Measurements from ENCODE around the gene SEC14L1. TPM values are rescaled to one million over a fixed set of nuclear protein-coding genes. Genes with fewer than 3 reads are reported as not detected.
A peak's percentile ranks its signal among the peaks of the same experiment; 100 is the strongest.

Gene SEC14L1
- total RNA-seq, 1 donor from 2014 or later = 40.5 TPM

GRCh38 chr17:77142689-77143088 is 1.9 kb downstream of the SEC14L1 start:
- intact Hi-C loops (cut with DNase I) = loop anchor here (5.0 kb wide), 1 partner anchor 45 kb away; no protein-coding TSS in a partner anchor
- H3K4me1 ChIP-seq = peaks cover 42% of the 10 kb centered on the region
- TF ChIP-seq POLR2A (IDR thresholded peaks at IDR 0.05) (no peak), CTCF (IDR thresholded peaks at IDR 0.05) (no peak), POLR2AphosphoS5 (IDR thresholded peaks at IDR 0.05; ENCODE audit: insufficient read depth in 1 of 2, low read depth in 1 of 2) (no peak)
- peak overlapping the region; percentile 96 for H3K27ac ChIP-seq
- no peaks in the 10 kb centered on the region for H3K9me3 ChIP-seq
- DNase-seq (ENCODE audit: extremely low spot score in 2 of 2) = no peak
- peaks cover 0 to 23% of the 10 kb centered on the region in 2 donors for H3K36me3 ChIP-seq
- no peaks in the 10 kb centered on the region for H3K27me3 ChIP-seq
- H3K4me3 ChIP-seq = peak overlapping the region in 1 of 2 donors; percentile 96

DNA sequence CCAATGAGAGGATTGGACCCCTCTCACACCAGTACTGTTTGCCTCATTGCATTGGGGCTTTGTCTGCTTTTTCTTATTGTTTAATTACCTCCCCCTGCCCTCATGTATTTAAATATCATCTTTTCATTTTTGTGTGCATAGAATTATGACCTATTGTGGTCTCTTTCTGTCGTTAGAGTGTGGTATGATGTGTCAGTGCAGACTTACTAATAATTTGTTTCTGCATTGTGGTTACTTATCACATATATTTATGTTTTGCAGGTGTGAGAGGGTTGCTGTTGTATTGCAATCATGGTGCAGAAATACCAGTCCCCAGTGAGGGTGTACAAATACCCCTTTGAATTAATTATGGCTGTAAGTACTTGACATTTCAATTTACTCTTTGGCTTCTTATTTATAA is 2.5 kb downstream of the SEC14L1 start:
- DNase-seq (ENCODE audit: extremely low spot score in 2 of 2) = no peak
- Histone ChIP-seq H3K36me3 (peaks cover 0 to 28% of the 10 kb centered on the region in 2 donors), H3K4me1 (peaks cover 42% of the 10 kb centered on the region), H3K4me3 (peak overlapping the region in 1 of 2 donors; percentile 96), H3K9me3 (no peaks in the 10 kb centered on the region), H3K27me3 (no peaks in the 10 kb centered on the region), H3K27ac (peak overlapping the region; percentile 30)
- TF ChIP-seq CTCF (IDR thresholded peaks at IDR 0.05) = no peak
- TF ChIP-seq POLR2AphosphoS5 (IDR thresholded peaks at IDR 0.05; ENCODE audit: insufficient read depth in 1 of 2, low read depth in 1 of 2) = no peak
- TF ChIP-seq POLR2A (IDR thresholded peaks at IDR 0.05) = no peak
- intact Hi-C loops (cut with DNase I) = loop anchor here (5.0 kb wide), 1 partner anchor 46 kb away; no protein-coding TSS in a partner anchor

- no peaks in the 10 kb centered on the region for H3K9me3 ChIP-seq
- no peaks in the 10 kb centered on the region for H3K27me3 ChIP-seq
- peaks cover 42% of the 10 kb centered on the region for H3K4me1 ChIP-seq
- H3K36me3 ChIP-seq = peaks cover 0 to 28% of the 10 kb centered on the region in 2 donors
- H3K4me3 ChIP-seq = peak overlapping the region in 1 of 2 donors; percentile 7
- DNase-seq (ENCODE audit: extremely low spot score in 2 of 2) = no peak
- TF ChIP-seq POLR2A (IDR thresholded peaks at IDR 0.05) = no peak
- no peak for TF ChIP-seq CTCF (IDR thresholded peaks at IDR 0.05)
- TF ChIP-seq POLR2AphosphoS5 (IDR thresholded peaks at IDR 0.05; ENCODE audit: insufficient read depth in 1 of 2, low read depth in 1 of 2) = no peak
- no peak overlapping the region for H3K27ac ChIP-seq
- intact Hi-C loops (cut with DNase I) = loop anchor here (5.0 kb wide), 1 partner anchor 47 kb away; no protein-coding TSS in a partner anchor
Observed at GRCh38 chr17:77144227-77144626, 3.5 kb downstream of the SEC14L1 start.

- TF ChIP-seq POLR2AphosphoS5 (IDR thresholded peaks at IDR 0.05; ENCODE audit: insufficient read depth in 1 of 2, low read depth in 1 of 2) (no peak), POLR2A (IDR thresholded peaks at IDR 0.05) (no peak), CTCF (IDR thresholded peaks at IDR 0.05) (no peak)
- Histone ChIP-seq H3K4me3 (peak overlapping the region in 1 of 2 donors; percentile 1), H3K27ac (peak overlapping the region; percentile 67), H3K4me1 (peaks cover 35% of the 10 kb centered on the region), H3K9me3 (no peaks in the 10 kb centered on the region), H3K36me3 (peaks cover 0 to 28% of the 10 kb centered on the region in 2 donors), H3K27me3 (no peaks in the 10 kb centered on the region)
- DNase-seq (ENCODE audit: extremely low spot score in 2 of 2) = no peak
- intact Hi-C loops (cut with DNase I) = no loop called here
Observed at GRCh38 chr17:77145224-77145611, 4.4 kb downstream of the SEC14L1 start.

GRCh38 chr17:77145612-77146245 is 5.0 kb downstream of the SEC14L1 start:
- peak overlapping the region; percentile 67 for H3K27ac ChIP-seq
- peaks cover 0 to 34% of the 10 kb centered on the region in 2 donors for H3K36me3 ChIP-seq
- H3K27me3 ChIP-seq = no peaks in the 10 kb centered on the region
- peak overlapping the region in 1 of 2 donors; percentile 1 for H3K4me3 ChIP-seq
- intact Hi-C loops (cut with DNase I) = no loop called here
- H3K9me3 ChIP-seq = no peaks in the 10 kb centered on the region
- TF ChIP-seq POLR2AphosphoS5 (IDR thresholded peaks at IDR 0.05; ENCODE audit: insufficient read depth in 1 of 2, low read depth in 1 of 2) = no peak
- TF ChIP-seq POLR2A (IDR thresholded peaks at IDR 0.05) = no peak
- no peak for TF ChIP-seq CTCF (IDR thresholded peaks at IDR 0.05)
- DNase-seq (ENCODE audit: extremely low spot score in 2 of 2) = no peak
- peaks cover 40% of the 10 kb centered on the region for H3K4me1 ChIP-seq
